K562 (cell line): Measurements from ENCODE around the gene KCNH2. TPM values are rescaled to one million over a fixed set of nuclear protein-coding genes. Genes with fewer than 3 reads are reported as not detected.

ENCODE experiments used
- BCL6 ChIP-seq: fragments of 250-450 bp; sonication (Bioruptor Pico); IDR thresholded peaks from 2 replicates; pipeline ENCODE4 v1.4.0; 2020
- CBFB ChIP-seq: sonication (generic); formaldehyde crosslinking; IDR thresholded peaks from 2 replicates; pipeline ENCODE4 v1.4.0; 2020; ENCODE audit warnings: mild to moderate bottlenecking, missing genetic modification reagents
- ESRRB ChIP-seq: fragments of 250-450 bp; sonication (Bioruptor Pico); IDR thresholded peaks from 2 replicates; pipeline ENCODE4 v1.5.0; 2020; ENCODE audit warnings: mild to moderate bottlenecking, moderate library complexity, borderline replicate concordance
- GTF2F1 ChIP-seq: IDR thresholded peaks from 2 replicates; pipeline ENCODE4 v1.6.1; 2011; ENCODE audit warnings: low read depth, low read length, improper control_type of control experiment
- HNRNPL ChIP-seq: fragments of 200-400 bp; formaldehyde crosslinking; IDR thresholded peaks from 2 replicates; pipeline ENCODE4 v1.6.1; 2017; ENCODE audit warnings: low read depth, mild to moderate bottlenecking, low read length
- MTF1 ChIP-seq: fragments of 250-450 bp; sonication (Bioruptor Pico); IDR thresholded peaks from 2 replicates; pipeline ENCODE4 v1.9.0; 2021; ENCODE audit warnings: moderate library complexity, mild to moderate bottlenecking, inconsistent platforms, borderline replicate concordance
- RCOR1 ChIP-seq, 2 experiments: IDR thresholded peaks; 2 replicates each; pipeline ENCODE4 v1.6.1; 2012; ENCODE audit warnings: low read depth in 2 of 2, low read length in 2 of 2, borderline replicate concordance in 1 of 2, improper control_type of control experiment in 1 of 2
- TGIF2 ChIP-seq: sonication (generic); formaldehyde crosslinking; IDR thresholded peaks from 2 replicates; pipeline ENCODE4 v1.8.1; 2022; ENCODE audit warnings: mild to moderate bottlenecking, missing genetic modification reagents, moderate library complexity
- U2AF1 ChIP-seq: fragments of 200-400 bp; formaldehyde crosslinking; optimal IDR thresholded peaks from 2 replicates; pipeline ENCODE3; 2017; ENCODE audit warnings: mild to moderate bottlenecking, low read depth, low read length, moderate library complexity
- ZNF184 ChIP-seq: sonication (generic); formaldehyde crosslinking; IDR thresholded peaks from 2 replicates; pipeline ENCODE4 v1.5.0; 2020; ENCODE audit warnings: missing genetic modification reagents
- ZNF431 ChIP-seq: sonication (generic); formaldehyde crosslinking; IDR thresholded peaks from 2 replicates; pipeline ENCODE4 v1.8.0; 2022; ENCODE audit warnings: mild to moderate bottlenecking, missing genetic modification reagents
- ZNF699 ChIP-seq: fragments of 250-450 bp; sonication (Bioruptor Pico); IDR thresholded peaks from 2 replicates; pipeline ENCODE4 v1.8.0; 2021; ENCODE audit warnings: mild to moderate bottlenecking, moderate library complexity; ENCODE audit not compliant: insufficient replicate concordance
- ZNF830 ChIP-seq: fragments of 250-450 bp; sonication (Bioruptor Pico); IDR thresholded peaks from 2 replicates; pipeline ENCODE4 v1.5.0; 2021; ENCODE audit warnings: mild to moderate bottlenecking
- polyA plus RNA-seq, 8 experiments: library from polyadenylated mRNA; depleted of rRNA in 4 of 8; stranded (reverse) in 5 of 8; unstranded in 3 of 8; fragments of >200 nt; fragmentation: Nextera tagmentation in 2 of 8; fragmentation: Illumina TruSeq in 1 of 8; extraction: Ambion mirVana in 2 of 8; extraction: Trizol in 1 of 8; gene quantifications; 2 replicates each; pipeline versions ENCODE4 v1.2.1 to v1.2.3, GENCODE V29; 2011 to 2014; ENCODE audit warnings: inconsistent platforms in 1 of 8, missing spikeins in 1 of 8
- total RNA-seq, 7 experiments: library from RNA; depleted of rRNA in 6 of 7; stranded (reverse); fragments of >200 nt in 6 of 7; fragmentation: Illumina TruSeq in 2 of 7; extraction: Trizol in 2 of 7; gene quantifications; 2 replicates each; pipeline versions ENCODE4 v1.2.1 to v1.2.3, GENCODE V29; 2011 to 2021; ENCODE audit warnings: low replicate concordance in 1 of 7
- TF ChIP-seq, protein P1 (sequence below): sonication (generic); formaldehyde crosslinking; IDR thresholded peaks from 2 replicates; pipeline ENCODE4 v1.8.0; 2022; ENCODE audit warnings: mild to moderate bottlenecking, missing genetic modification reagents
- TF ChIP-seq, protein P2 (sequence below): sonication (generic); formaldehyde crosslinking; IDR thresholded peaks from 2 replicates; pipeline ENCODE4 v1.8.0; 2022; ENCODE audit warnings: mild to moderate bottlenecking, missing genetic modification reagents, borderline replicate concordance
- TF ChIP-seq, protein P3 (sequence below): sonication (generic); formaldehyde crosslinking; IDR thresholded peaks from 2 replicates; pipeline ENCODE4 v1.8.0; 2023; ENCODE audit warnings: missing genetic modification reagents, mild to moderate bottlenecking, borderline replicate concordance
- TF ChIP-seq, protein P4 (sequence below): fragments of 250-450 bp; sonication (Bioruptor Pico); IDR thresholded peaks from 2 replicates; pipeline ENCODE4 v1.4.0; 2020; ENCODE audit warnings: mild to moderate bottlenecking

Gene KCNH2
- total and polyA plus RNA-seq, 9 of the 15 experiments (the other 6 are each of a cell fraction or from before 2014, with no cell fraction given): 18.1 to 368 (median 218) TPM

DNA sequence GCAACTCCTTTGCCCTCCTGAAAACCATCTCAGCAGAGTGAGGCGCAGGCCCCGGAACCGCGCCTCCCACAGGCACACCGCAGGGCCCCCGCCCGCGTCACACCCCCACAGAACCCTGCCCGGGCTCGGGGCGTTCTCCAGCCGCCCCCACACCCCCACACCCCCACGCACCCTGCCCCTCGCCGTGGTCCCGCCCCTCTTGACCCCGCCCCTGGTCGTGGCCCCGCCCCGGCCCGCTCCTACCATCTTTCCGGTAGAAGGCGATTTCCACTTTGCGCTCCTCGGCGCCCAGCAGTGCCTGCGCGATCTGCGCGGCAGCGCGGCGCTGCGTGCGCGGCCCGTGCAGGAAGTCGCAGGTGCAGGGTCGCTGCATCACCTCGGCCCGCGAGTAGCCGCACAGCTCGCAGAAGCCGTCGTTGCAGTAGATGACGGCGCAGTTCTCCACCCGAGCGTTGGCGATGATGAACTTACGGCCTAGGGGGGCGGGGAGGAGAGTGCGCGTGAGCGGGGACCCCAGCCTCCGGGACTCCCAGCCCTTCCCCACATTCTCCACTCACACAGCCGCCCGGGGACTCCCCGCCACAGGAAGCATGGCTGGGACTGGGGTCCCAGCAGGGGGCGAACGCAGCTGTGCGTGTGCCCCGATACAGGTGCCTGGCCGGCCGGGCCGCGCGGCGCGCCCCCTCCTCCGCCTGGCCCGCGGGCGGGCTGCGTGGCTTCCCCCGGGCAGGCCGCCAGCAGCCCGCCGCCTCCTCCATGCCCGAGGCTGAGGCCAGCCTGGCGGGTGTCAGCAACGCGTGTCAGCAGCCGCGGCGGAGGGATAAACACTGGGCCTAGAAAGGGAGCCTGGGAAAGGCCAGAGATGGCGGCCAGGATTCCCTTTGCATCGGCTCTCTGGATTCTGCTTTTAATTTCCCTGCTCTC is 3.4 kb downstream of the KCNH2 start (continued):
- no peak for TF ChIP-seq ZNF184 (CRISPR knock-in tag)
- TF ChIP-seq, protein P1, sequence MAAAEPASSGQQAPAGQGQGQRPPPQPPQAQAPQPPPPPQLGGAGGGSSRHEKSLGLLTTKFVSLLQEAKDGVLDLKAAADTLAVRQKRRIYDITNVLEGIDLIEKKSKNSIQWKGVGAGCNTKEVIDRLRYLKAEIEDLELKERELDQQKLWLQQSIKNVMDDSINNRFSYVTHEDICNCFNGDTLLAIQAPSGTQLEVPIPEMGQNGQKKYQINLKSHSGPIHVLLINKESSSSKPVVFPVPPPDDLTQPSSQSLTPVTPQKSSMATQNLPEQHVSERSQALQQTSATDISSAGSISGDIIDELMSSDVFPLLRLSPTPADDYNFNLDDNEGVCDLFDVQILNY (CRISPR knock-in tag): no peak
- no peak for TF ChIP-seq ESRRB (CRISPR knock-in tag)
- TF ChIP-seq, protein P2, sequence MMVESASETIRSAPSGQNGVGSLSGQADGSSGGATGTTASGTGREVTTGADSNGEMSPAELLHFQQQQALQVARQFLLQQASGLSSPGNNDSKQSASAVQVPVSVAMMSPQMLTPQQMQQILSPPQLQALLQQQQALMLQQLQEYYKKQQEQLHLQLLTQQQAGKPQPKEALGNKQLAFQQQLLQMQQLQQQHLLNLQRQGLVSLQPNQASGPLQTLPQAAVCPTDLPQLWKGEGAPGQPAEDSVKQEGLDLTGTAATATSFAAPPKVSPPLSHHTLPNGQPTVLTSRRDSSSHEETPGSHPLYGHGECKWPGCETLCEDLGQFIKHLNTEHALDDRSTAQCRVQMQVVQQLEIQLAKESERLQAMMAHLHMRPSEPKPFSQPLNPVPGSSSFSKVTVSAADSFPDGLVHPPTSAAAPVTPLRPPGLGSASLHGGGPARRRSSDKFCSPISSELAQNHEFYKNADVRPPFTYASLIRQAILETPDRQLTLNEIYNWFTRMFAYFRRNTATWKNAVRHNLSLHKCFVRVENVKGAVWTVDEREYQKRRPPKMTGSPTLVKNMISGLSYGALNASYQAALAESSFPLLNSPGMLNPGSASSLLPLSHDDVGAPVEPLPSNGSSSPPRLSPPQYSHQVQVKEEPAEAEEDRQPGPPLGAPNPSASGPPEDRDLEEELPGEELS (CRISPR knock-in tag): no peak
- TF ChIP-seq ZNF431 (CRISPR knock-in tag): no peak; the same call in 1 of the 2 replicates
- TF ChIP-seq ZNF699 (CRISPR knock-in tag): no peak
- peak; percentile 53; the same call in 1 of the 2 replicates for TF ChIP-seq GTF2F1
- TF ChIP-seq ZNF830: no peak
- peak in 1 of 2 experiments; percentile 28; a peak in 2 of 4 replicates for TF ChIP-seq RCOR1 (IDR thresholded peaks at IDR 0.05; ENCODE audit: borderline replicate concordance in 1 of 2, low read depth in 2 of 2, low read length in 2 of 2)
- no peak for TF ChIP-seq BCL6 (CRISPR knock-in tag)
- TF ChIP-seq TGIF2 (CRISPR knock-in tag): no peak
- TF ChIP-seq CBFB: no peak
- no peak for TF ChIP-seq HNRNPL
- TF ChIP-seq, protein P3, sequence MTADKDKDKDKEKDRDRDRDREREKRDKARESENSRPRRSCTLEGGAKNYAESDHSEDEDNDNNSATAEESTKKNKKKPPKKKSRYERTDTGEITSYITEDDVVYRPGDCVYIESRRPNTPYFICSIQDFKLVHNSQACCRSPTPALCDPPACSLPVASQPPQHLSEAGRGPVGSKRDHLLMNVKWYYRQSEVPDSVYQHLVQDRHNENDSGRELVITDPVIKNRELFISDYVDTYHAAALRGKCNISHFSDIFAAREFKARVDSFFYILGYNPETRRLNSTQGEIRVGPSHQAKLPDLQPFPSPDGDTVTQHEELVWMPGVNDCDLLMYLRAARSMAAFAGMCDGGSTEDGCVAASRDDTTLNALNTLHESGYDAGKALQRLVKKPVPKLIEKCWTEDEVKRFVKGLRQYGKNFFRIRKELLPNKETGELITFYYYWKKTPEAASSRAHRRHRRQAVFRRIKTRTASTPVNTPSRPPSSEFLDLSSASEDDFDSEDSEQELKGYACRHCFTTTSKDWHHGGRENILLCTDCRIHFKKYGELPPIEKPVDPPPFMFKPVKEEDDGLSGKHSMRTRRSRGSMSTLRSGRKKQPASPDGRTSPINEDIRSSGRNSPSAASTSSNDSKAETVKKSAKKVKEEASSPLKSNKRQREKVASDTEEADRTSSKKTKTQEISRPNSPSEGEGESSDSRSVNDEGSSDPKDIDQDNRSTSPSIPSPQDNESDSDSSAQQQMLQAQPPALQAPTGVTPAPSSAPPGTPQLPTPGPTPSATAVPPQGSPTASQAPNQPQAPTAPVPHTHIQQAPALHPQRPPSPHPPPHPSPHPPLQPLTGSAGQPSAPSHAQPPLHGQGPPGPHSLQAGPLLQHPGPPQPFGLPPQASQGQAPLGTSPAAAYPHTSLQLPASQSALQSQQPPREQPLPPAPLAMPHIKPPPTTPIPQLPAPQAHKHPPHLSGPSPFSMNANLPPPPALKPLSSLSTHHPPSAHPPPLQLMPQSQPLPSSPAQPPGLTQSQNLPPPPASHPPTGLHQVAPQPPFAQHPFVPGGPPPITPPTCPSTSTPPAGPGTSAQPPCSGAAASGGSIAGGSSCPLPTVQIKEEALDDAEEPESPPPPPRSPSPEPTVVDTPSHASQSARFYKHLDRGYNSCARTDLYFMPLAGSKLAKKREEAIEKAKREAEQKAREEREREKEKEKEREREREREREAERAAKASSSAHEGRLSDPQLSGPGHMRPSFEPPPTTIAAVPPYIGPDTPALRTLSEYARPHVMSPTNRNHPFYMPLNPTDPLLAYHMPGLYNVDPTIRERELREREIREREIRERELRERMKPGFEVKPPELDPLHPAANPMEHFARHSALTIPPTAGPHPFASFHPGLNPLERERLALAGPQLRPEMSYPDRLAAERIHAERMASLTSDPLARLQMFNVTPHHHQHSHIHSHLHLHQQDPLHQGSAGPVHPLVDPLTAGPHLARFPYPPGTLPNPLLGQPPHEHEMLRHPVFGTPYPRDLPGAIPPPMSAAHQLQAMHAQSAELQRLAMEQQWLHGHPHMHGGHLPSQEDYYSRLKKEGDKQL (CRISPR knock-in tag): no peak
- TF ChIP-seq, protein P4, sequence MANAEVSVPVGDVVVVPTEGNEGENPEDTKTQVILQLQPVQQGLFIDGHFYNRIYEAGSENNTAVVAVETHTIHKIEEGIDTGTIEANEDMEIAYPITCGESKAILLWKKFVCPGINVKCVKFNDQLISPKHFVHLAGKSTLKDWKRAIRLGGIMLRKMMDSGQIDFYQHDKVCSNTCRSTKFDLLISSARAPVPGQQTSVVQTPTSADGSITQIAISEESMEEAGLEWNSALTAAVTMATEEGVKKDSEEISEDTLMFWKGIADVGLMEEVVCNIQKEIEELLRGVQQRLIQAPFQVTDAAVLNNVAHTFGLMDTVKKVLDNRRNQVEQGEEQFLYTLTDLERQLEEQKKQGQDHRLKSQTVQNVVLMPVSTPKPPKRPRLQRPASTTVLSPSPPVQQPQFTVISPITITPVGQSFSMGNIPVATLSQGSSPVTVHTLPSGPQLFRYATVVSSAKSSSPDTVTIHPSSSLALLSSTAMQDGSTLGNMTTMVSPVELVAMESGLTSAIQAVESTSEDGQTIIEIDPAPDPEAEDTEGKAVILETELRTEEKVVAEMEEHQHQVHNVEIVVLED: peak; percentile 67
- TF ChIP-seq U2AF1: peak; percentile 37
- TF ChIP-seq MTF1: no peak
